NT2/D1 (cell line): Measurements from ENCODE around the gene TNFSF13B.

Source experiments
- DNase-seq: peaks from one replicate; pipeline ENCODE4 v3.0.0-alpha.2; 2011; ENCODE audit warnings: low read depth, low spot score
- H3K27me3 ChIP-seq: 2 replicates; pipeline ENCODE4 v1.6.0; 2011; ENCODE audit warnings: mild to moderate bottlenecking; ENCODE audit not compliant: insufficient read length, insufficient read depth
- H3K36me3 ChIP-seq: 2 replicates; pipeline ENCODE4 v1.6.1; 2011; ENCODE audit warnings: mild to moderate bottlenecking, low read length, mixed read lengths; ENCODE audit not compliant: insufficient read depth, insufficient read length
- H3K4me1 ChIP-seq: 2 replicates; pipeline ENCODE4 v1.5.1; 2011; ENCODE audit not compliant: insufficient read depth, insufficient read length
- H3K4me3 ChIP-seq: 2 replicates; pipeline ENCODE4 v1.5.1; 2011; ENCODE audit warnings: low read depth; ENCODE audit not compliant: insufficient read length
- H3K9ac ChIP-seq: 2 replicates; pipeline ENCODE4 v1.6.0; 2011; ENCODE audit warnings: low read depth; ENCODE audit not compliant: insufficient read length
- H3K9me3 ChIP-seq: 2 replicates; pipeline ENCODE4 v1.5.1; 2011; ENCODE audit warnings: mild to moderate bottlenecking, low read length; ENCODE audit not compliant: insufficient read depth
- SUZ12 ChIP-seq: IDR thresholded peaks from 2 replicates; pipeline ENCODE4 v1.6.1; 2011; ENCODE audit not compliant: insufficient read length, insufficient read depth; ENCODE audit errors: extremely low read depth
- YY1 ChIP-seq: IDR thresholded peaks from 2 replicates; pipeline ENCODE4 v1.6.1; 2011; ENCODE audit not compliant: insufficient read length, insufficient read depth
- ZNF274 ChIP-seq: IDR thresholded peaks from 2 replicates; pipeline ENCODE4 v1.6.1; 2011; ENCODE audit warnings: mild to moderate bottlenecking, low read depth, low read length

TNFSF13B gene, protein sequence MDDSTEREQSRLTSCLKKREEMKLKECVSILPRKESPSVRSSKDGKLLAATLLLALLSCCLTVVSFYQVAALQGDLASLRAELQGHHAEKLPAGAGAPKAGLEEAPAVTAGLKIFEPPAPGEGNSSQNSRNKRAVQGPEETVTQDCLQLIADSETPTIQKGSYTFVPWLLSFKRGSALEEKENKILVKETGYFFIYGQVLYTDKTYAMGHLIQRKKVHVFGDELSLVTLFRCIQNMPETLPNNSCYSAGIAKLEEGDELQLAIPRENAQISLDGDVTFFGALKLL

DNA sequence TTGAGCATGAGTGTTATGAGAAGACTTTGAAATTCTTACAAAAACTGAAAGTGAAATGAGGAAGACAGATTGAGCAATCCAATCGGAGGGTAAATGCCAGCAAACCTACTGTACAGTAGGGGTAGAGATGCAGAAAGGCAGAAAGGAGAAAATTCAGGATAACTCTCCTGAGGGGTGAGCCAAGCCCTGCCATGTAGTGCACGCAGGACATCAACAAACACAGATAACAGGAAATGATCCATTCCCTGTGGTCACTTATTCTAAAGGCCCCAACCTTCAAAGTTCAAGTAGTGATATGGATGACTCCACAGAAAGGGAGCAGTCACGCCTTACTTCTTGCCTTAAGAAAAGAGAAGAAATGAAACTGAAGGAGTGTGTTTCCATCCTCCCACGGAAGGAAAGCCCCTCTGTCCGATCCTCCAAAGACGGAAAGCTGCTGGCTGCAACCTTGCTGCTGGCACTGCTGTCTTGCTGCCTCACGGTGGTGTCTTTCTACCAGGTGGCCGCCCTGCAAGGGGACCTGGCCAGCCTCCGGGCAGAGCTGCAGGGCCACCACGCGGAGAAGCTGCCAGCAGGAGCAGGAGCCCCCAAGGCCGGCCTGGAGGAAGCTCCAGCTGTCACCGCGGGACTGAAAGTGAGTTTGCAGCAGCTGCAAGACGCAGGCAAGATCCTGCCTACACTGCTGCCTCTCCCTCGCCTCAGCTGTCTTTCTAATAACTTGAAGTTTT lies at the start of gene TNFSF13B:
TSS of gene TNFSF13B (plus strand) at position 118 of the 728 bp plus-strand sequence. CDS start at position 296, 178 bp downstream.
- H3K36me3 ChIP-seq, result no peaks in the 10 kb centered on the region

DNA sequence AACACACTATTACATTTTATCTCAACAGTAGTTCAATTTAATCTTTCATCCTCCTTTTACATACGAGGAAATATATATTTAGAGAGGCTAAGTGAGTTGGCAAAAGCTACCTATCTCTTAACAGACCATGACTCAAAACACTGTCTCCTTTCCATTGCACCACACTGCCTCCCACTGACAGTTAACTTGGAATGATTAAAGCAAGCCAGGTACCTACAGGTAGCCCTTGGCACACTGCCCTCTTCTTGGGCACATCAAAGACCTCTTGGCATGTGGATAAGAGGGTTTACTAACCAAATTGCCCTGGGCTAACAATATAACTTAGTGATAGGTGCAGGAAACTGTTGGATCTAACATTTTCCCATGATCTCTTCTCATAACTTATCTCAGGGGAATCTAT lies 49.5 kb upstream of the TNFSF13B start:
- Histone ChIP-seq H3K9me3 (no peaks in the 10 kb centered on the region), H3K4me3 (no peak overlapping the region), H3K4me1 (no peaks in the 10 kb centered on the region), H3K27me3 (no peaks in the 10 kb centered on the region), H3K36me3 (no peaks in the 10 kb centered on the region), H3K9ac (no peak overlapping the region)
- no peak for DNase-seq
- no peak for TF ChIP-seq SUZ12
- TF ChIP-seq YY1, result no peak
- no peak for TF ChIP-seq ZNF274

More for the DNA sequence above, at the start of gene TNFSF13B:
- H3K9me3 ChIP-seq, result no peaks in the 10 kb centered on the region
- H3K4me1 ChIP-seq, result no peaks in the 10 kb centered on the region
- TF ChIP-seq YY1, result no peak
- no peak for TF ChIP-seq SUZ12
- no peak for TF ChIP-seq ZNF274
- no peak within 1 kb of the TSS for H3K4me3 ChIP-seq
- H3K9ac ChIP-seq, result no peak within 1 kb of the TSS
- H3K27me3 ChIP-seq, result no peaks in the 10 kb centered on the region
- no peak for DNase-seq

DNA sequence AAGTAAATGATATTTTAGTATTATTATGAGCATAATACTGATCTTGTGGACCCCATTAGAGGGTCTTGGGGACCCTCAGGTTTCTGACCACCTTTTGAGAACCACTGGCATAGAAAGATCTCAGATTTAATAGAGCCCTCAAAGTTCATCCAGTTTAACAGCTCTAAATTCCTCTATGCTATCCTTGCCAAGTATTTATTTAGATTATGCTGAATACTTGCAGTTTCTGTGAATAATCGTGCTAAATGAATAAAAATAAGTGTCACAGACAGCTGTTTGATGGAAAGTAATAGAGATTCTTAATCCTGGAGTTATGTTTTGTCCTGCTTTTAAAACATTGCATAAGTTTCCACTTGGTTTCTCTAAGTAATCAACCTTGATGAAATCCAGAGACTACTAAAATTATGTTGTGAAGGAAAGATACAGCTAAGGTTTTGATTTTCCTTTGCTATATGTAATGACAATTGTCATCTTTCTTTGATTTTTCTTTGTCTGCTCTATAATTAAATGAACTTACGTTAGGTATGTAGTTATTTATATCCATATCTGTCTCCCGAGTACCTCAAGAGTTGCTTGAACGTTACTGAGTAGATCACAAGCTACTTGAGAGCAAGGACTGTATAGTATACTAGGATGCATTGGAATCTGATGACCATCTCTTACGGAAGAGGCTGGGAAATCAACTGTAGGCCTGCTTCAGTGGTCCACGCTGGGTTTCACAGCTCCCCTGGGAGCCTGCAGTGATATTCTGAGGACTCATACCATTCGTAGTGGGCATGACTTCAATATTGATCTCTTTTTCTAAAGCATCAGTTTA lies 45.6 kb upstream of the TNFSF13B start:
- H3K4me1 ChIP-seq, result no peaks in the 10 kb centered on the region
- TF ChIP-seq YY1, result no peak
- TF ChIP-seq ZNF274, result no peak
- no peak for TF ChIP-seq SUZ12
- H3K9me3 ChIP-seq, result no peaks in the 10 kb centered on the region
- DNase-seq, result no peak
- H3K27me3 ChIP-seq, result no peaks in the 10 kb centered on the region
- H3K4me3 ChIP-seq, result no peak overlapping the region
- H3K9ac ChIP-seq, result no peak overlapping the region
- H3K36me3 ChIP-seq, result no peaks in the 10 kb centered on the region

DNA sequence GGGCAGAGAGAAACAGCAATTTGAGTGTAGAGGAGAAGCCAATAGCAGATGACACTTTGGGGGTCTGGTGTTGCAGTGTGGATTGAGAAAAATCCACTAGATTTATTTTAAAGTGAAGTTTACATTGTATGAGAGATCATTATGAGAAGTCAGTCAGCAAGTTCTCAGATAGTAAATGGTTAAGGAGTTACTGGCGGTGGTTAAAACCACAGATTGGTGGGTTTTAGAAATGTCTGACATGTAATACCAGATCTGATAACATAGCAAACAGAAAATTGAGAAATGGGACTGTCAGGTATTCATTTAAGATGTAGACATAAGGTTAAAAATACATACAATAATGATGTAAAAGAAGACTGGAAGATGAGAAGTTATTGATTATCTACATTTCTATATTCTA lies 44.1 kb upstream of the TNFSF13B start:
- Histone ChIP-seq H3K36me3 (peaks cover 7% of the 10 kb centered on the region), H3K4me1 (no peaks in the 10 kb centered on the region), H3K27me3 (no peaks in the 10 kb centered on the region), H3K9me3 (no peaks in the 10 kb centered on the region), H3K4me3 (no peak overlapping the region), H3K9ac (no peak overlapping the region)
- TF ChIP-seq SUZ12, result no peak
- no peak for TF ChIP-seq ZNF274
- no peak for TF ChIP-seq YY1
- DNase-seq, result no peak

DNA sequence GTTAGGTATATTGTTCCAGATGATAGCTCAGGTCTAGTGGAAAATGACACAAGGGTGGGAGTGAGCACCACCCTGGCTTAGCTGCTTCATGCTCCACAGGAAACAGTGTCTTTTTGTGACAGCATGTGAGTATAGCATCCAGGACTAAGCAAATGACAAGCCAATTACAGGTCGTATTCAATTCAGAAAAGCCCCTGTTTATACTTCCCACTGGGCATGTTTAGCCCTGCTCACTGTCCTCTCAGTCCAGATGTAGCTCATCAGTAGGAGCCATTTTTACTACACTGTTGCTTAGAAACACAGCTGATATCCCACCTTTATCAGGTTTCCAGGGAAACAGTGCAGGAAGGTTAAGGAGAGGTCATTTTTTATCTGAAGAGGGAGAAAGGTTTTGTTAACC lies 43.3 kb upstream of the TNFSF13B start:
- peaks cover 7% of the 10 kb centered on the region for H3K36me3 ChIP-seq
- TF ChIP-seq ZNF274 (no peak), YY1 (no peak), SUZ12 (no peak)
- DNase-seq, result no peak
- H3K4me1 ChIP-seq, result no peaks in the 10 kb centered on the region
- H3K9me3 ChIP-seq, result no peaks in the 10 kb centered on the region
- no peak overlapping the region for H3K4me3 ChIP-seq
- H3K27me3 ChIP-seq, result no peaks in the 10 kb centered on the region
- no peak overlapping the region for H3K9ac ChIP-seq

DNA sequence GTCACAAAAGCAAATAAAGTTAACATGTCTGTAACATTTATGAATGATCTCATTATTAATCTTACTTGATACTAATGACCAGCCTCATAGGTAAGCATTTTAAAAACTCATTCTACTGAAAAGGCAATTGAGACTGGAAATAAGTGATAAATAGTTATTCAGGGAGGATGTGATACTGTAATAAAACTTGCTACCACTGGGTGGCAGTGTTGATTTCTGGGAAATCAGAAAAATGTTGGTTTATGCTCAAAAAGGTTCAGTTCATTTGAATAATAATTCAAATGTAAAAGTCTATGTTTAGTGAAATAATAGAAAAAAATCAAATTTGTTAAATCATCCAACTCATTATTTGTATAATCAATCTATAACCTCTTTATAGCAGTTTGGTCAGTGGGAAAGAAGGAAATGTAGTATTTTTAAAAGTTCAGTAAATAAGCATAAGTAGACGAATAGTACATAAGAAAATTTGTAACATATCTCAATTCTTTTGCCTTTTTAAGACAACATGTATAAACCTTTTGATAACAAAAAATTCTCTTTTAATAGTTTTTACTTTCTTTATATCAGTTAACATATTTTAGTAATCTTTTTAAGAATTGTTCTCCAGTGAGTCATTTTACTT lies 41.8 kb upstream of the TNFSF13B start:
- TF ChIP-seq SUZ12, result no peak
- no peak for TF ChIP-seq ZNF274
- no peak for TF ChIP-seq YY1
- no peaks in the 10 kb centered on the region for H3K27me3 ChIP-seq
- H3K4me3 ChIP-seq, result no peak overlapping the region
- H3K4me1 ChIP-seq, result no peaks in the 10 kb centered on the region
- no peak for DNase-seq
- H3K9me3 ChIP-seq, result no peaks in the 10 kb centered on the region
- H3K9ac ChIP-seq, result no peak overlapping the region
- H3K36me3 ChIP-seq, result peaks cover 7% of the 10 kb centered on the region
